Measurements from ENCODE around the gene AGPAT4. TPM values are rescaled to one million over a fixed set of nuclear protein-coding genes. Genes with fewer than 3 reads are reported as not detected.

Gene AGPAT4
- total RNA-seq, 1 donor from 2014 or later, result 19.7 TPM

GRCh38 chr6:161254464-161255253 is 19.2 kb downstream of the AGPAT4 start:
- H3K27ac ChIP-seq, result no peak overlapping the region

DNA sequence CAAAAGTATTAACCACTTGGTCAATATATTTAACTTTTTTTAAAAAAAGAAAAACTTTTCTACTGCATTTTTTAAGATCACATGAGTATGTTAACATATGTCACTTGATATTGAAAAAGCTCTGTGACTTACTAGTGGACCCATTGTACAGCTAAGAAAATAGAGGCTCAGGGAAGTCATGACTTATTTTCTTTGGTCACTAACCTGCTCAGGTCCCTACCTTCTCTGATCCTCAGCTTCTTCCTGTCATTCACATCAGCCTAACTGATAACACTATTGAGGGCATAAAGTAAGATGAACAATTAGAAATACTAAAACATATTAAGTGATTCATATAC is 19.8 kb downstream of the AGPAT4 start:
- intact Hi-C loops (cut with DNase I), result no loop called here
- H3K36me3 ChIP-seq, result no peaks in the 10 kb centered on the region
- no peak for DNase-seq
- H3K4me1 ChIP-seq, result no peaks in the 10 kb centered on the region
- no peaks in the 10 kb centered on the region for H3K9me3 ChIP-seq
- no peak overlapping the region for H3K27ac ChIP-seq
- no peak overlapping the region for H3K4me3 ChIP-seq
- ATAC-seq, result no peak
- H3K27me3 ChIP-seq (ENCODE audit: low read depth), result no peaks in the 10 kb centered on the region
- TF ChIP-seq, protein P1, sequence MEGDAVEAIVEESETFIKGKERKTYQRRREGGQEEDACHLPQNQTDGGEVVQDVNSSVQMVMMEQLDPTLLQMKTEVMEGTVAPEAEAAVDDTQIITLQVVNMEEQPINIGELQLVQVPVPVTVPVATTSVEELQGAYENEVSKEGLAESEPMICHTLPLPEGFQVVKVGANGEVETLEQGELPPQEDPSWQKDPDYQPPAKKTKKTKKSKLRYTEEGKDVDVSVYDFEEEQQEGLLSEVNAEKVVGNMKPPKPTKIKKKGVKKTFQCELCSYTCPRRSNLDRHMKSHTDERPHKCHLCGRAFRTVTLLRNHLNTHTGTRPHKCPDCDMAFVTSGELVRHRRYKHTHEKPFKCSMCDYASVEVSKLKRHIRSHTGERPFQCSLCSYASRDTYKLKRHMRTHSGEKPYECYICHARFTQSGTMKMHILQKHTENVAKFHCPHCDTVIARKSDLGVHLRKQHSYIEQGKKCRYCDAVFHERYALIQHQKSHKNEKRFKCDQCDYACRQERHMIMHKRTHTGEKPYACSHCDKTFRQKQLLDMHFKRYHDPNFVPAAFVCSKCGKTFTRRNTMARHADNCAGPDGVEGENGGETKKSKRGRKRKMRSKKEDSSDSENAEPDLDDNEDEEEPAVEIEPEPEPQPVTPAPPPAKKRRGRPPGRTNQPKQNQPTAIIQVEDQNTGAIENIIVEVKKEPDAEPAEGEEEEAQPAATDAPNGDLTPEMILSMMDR (IDR thresholded peaks at IDR 0.05), result no peak

More at GRCh38 chr6:161254464-161255253, 19.2 kb downstream of the AGPAT4 start:
- Histone ChIP-seq H3K4me1 (no peaks in the 10 kb centered on the region), H3K36me3 (no peaks in the 10 kb centered on the region), H3K9me3 (no peaks in the 10 kb centered on the region), H3K27me3 (ENCODE audit: low read depth) (no peaks in the 10 kb centered on the region), H3K4me3 (no peak overlapping the region)
- intact Hi-C loops (cut with DNase I), result no loop called here
- DNase-seq (no peak), ATAC-seq (no peak)
- TF ChIP-seq, protein P1 (IDR thresholded peaks at IDR 0.05), result no peak

- no peak for DNase-seq
- no peaks in the 10 kb centered on the region for H3K9me3 ChIP-seq
- H3K27ac ChIP-seq, result no peak overlapping the region
- no peaks in the 10 kb centered on the region for H3K4me1 ChIP-seq
- no peaks in the 10 kb centered on the region for H3K36me3 ChIP-seq
- ATAC-seq, result no peak
- intact Hi-C loops (cut with DNase I), result no loop called here
- H3K4me3 ChIP-seq, result no peak overlapping the region
- TF ChIP-seq, protein P1 (IDR thresholded peaks at IDR 0.05), result no peak
- H3K27me3 ChIP-seq (ENCODE audit: low read depth), result no peaks in the 10 kb centered on the region
These were observed 22.5 kb downstream of the AGPAT4 start for GRCh38 chr6:161251345-161251744.

GRCh38 chr6:161249327-161249726 is 24.5 kb downstream of the AGPAT4 start:
- ATAC-seq, result no peak
- no peaks in the 10 kb centered on the region for H3K36me3 ChIP-seq

GRCh38 chr6:161246725-161247124 is 27.1 kb downstream of the AGPAT4 start:
- H3K27me3 ChIP-seq (ENCODE audit: low read depth), result no peaks in the 10 kb centered on the region
- no peak for DNase-seq

More at GRCh38 chr6:161249327-161249726, 24.5 kb downstream of the AGPAT4 start:
- Histone ChIP-seq H3K4me1 (no peaks in the 10 kb centered on the region), H3K27ac (no peak overlapping the region), H3K4me3 (no peak overlapping the region), H3K27me3 (ENCODE audit: low read depth) (no peaks in the 10 kb centered on the region), H3K9me3 (no peaks in the 10 kb centered on the region)
- TF ChIP-seq, protein P1 (IDR thresholded peaks at IDR 0.05), result no peak
- DNase-seq, result no peak
- intact Hi-C loops (cut with DNase I), result no loop called here

More at GRCh38 chr6:161246725-161247124, 27.1 kb downstream of the AGPAT4 start:
- Histone ChIP-seq H3K4me1 (no peaks in the 10 kb centered on the region), H3K36me3 (no peaks in the 10 kb centered on the region), H3K4me3 (no peak overlapping the region), H3K9me3 (no peaks in the 10 kb centered on the region), H3K27ac (no peak overlapping the region)
- intact Hi-C loops (cut with DNase I), result no loop called here
- no peak for ATAC-seq
- TF ChIP-seq, protein P1 (IDR thresholded peaks at IDR 0.05), result no peak
